Posterior vena cava (tissue), 2 donors: ENCODE results near the gene MCC. TPM values are rescaled to one million over a fixed set of nuclear protein-coding genes. Genes with fewer than 3 reads are reported as not detected.

Source experiments
- DNase-seq: peaks from one replicate; pipeline ENCODE4 v3.0.0-alpha.2; 2020; ENCODE audit warnings: low spot score
- intact Hi-C, 2 donors: fragments of 100-400 bp; cut with DNase I; formaldehyde crosslinking; loops; one replicate each; pipeline versions ENCODE4 v1.14.1 to v1.14.2; 2022 to 2023
- total RNA-seq, 2 donors: library from RNA; stranded (reverse); fragmentation: NEBNext Ultra II Directional; extraction: Animal tissue kit (Norgen Biotek cat#: 25700); gene quantifications; one replicate each; pipeline ENCODE4 v1.2.1, GENCODE V29; 2021
- donor health status: DM: yes; HTN: yes; CAD: no.
- donor health status: DM: yes; HTN: yes; CAD: no.

MCC gene
- total RNA-seq, 2 donors from 2014 or later: 12.3 to 14.6 TPM

DNA sequence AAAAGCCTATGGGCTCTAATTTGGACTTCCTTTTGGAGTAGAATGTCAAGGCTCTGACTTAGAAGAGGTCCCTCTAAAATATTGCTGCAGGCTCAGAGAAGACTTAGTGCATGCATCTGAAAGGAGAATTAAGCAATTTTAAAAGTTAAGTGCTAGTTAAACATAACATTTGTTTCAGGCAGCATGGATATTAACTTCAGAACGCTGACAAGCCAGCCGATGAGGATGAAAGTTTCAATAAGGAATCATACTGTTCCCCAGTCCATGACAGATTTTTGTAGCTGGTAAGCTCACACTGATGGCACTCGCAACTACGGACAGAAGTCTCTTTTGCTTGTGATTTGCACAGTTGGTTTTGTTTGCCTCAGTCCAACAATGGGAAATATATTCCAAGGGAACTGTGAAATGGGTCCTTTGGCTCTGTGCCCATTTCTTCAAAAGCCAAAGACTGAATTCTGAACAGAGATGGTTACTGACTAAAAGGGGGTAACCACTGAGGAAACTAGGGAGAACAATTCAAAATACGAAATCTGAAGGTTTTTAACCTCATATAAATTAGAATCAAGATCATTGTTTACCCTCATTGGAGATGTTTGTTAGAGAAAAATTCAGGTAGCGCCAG lies 464.1 kb downstream of the MCC start:
- no peak for DNase-seq
- intact Hi-C loops: no loop called here

DNA sequence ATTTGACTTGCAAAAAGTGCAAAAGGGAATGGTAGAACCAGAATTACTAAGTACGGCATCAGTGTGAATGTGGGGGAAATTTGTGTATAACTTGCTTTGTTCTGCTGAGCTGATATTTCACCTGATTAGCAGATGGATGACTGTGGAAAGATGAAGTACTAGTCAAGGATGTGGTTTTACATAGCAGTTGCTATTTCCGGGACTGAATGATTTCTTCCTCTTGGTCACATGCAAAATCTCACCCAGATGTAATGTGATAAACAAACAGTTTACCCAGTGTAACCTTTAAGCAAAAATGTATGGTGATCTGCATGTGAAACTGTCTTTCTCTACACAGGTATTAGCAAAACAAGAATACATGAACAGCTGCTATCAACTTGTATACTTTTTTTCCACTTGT lies 465.6 kb downstream of the MCC start:
- no peak for DNase-seq
- intact Hi-C loops: no loop called here

DNA sequence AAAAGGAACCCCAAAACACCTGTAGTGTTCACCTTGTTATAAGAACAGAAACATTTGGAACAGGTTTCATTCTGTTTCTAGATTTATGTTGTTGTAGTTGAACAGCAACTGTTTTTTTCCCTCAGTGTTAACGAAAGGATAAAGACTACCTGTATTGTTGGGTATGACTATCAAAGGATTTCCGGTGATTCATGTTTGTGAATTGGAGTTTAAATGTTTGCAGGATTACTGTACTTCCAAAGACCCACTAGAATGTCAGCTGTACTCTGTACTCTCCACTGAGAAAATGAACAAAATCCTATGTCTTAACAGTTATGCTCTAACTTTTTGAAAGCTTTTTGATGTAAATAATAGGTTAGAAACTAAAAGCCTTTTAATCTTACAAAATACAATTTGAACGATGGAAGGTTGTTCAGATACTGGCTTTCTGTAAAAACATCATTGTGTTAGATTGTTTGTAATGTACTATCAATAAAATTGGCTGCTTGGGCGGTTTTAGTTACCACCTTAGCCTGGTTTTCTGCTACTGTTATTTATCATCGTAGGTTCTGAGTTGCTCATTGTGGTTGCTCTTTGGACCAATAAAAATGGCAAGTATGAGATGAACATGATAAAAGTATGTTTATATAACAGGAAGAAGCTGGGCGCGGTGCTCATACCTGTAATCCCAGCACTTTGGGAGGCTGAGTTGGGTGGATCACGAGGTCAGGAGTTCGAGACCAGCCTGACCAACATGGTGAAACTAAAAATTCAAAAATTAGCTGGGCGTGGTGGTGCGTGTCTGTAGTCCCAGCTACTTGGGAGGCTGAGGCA lies 467.6 kb downstream of the MCC start:
- intact Hi-C loops: no loop called here
- no peak for DNase-seq

DNA sequence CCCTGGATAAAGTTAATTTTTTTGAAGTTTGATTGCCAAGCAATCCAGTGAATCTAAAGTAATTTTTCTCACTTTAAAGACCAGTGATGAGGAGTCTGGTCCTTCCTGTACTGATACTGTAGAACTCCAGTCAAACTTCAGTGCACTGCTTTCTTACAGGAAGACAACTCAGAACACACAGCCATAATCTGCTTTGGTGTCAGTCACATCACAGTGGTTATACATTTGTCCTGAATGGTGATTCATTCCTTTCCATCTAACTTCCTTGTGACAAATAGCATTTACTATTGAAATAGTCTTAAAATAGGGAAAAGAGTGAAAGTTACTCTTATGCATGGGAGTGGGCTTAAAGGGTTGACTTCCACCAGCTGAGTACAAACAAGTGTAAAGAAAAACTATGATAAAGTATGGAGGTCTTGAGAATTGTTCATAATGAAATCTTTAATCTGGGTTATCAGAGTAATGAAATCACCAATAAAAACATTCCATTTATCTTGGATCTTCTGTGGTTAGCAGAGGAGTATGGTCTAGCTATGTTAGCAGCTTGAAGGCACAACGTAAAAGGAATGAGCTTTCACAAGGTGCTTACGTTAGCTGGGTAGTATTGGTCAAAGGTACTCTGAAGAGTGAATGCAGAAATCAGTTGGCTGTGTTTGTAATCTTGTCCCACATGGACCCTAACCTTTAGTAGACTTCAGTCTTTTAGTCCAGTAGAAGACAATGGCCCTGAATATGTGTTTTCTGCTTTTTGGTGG lies 470.2 kb downstream of the MCC start:
- intact Hi-C loops: no loop called here
- no peak for DNase-seq

DNA sequence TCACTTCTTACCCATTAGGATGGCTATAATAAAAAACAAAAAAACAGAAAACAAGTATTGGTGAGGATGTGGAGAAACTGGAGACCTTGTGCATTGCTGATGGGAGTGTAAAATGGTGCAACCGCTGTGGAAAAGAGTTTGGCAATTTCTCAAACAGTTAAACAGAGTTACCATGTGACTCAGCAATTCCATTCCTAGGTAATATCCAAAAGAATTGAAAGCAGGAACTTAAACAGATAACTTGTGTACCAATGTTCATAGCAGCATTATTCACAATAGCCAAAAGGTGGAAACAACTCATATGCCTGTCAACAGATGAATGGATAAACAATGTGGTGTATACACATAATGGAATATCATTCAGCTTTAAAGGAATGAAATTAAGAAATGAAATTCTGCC lies 482.8 kb downstream of the MCC start:
- intact Hi-C loops: no loop called here
- no peak for DNase-seq

DNA sequence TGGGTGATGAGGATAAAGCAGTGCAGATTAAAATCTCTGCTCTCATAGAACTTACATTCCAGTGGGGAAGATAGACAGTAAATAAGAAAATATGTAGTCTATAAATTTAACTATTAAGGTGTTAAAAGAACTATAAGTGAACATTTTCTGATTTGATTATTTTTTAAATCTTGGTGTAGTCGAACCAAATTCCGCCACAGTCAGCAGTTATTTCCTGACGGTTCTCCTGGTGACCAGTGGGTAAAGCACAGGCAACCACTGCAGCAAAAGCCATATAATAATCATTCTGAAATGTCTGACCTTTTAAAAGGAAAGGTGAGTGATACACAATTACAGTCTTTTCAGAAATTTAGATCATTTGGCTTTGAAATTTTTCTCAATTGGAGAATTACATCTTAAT lies 484.5 kb downstream of the MCC start:
- intact Hi-C loops: loop anchor here in 1 of 2 donors (1.0 kb wide), 1 partner anchor 36 kb away; no protein-coding TSS in a partner anchor
- DNase-seq: no peak

DNA sequence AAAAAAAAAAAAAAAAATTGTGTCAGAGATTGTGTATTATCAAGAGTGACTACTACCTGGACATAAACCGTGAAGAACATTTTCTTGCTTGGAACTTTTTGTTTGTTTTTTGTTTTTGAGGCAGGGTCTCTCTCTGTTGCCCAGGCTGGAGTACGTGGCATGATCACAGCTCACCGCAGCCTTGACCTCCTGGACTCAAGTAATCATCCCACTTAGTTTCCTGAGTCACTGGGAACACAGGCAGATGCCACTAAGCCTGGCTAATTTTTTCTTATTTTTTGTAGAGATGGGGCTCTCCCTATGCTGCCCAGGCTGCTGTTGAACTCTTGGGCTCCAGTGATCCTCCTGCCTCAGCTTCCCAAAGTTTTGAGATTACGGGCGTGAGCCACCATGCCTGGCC lies 485.8 kb downstream of the MCC start:
- no peak for DNase-seq
- intact Hi-C loops: no loop called here

DNA sequence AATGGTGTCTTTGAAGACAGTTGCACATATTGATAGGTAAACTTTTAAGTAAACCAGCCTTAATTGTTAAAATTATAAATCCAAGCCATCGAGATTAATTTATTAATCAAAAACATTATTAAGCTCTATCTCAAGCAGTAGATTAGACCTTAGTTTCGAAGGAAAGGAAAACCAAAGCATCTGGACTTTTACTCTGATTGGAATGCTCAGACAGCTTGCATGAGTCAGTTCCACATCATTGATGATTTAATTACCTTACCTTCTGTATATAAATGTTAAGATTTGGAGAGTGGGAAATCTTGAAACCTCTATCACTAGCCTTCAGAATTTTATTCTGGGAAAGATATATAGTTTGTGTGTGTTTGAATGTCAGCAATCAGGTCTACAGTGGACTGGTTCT lies 487.8 kb downstream of the MCC start:
- intact Hi-C loops: no loop called here
- no peak for DNase-seq

DNA sequence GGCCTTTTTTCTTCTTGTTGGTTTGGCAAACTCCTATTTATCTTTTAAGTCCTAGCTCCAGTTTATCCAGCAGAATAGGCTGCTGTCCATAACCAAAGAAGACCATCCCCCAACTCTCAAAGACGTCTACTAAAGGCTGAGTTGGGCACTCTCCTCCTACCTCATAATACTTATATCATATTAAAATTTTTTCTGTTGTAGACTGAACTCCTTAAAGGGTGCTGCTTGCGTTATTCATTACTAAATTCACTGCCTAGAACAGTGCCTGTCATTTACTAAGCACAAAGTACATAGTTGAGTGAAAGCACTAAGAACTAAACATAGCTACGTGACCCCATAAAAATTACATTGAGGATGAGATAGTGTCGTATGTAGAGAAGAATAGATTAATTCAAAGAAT lies 490.0 kb downstream of the MCC start:
- intact Hi-C loops: loop anchor here (10.0 kb wide), 1 partner anchor 337 kb away; no protein-coding TSS in a partner anchor
- no peak for DNase-seq

DNA sequence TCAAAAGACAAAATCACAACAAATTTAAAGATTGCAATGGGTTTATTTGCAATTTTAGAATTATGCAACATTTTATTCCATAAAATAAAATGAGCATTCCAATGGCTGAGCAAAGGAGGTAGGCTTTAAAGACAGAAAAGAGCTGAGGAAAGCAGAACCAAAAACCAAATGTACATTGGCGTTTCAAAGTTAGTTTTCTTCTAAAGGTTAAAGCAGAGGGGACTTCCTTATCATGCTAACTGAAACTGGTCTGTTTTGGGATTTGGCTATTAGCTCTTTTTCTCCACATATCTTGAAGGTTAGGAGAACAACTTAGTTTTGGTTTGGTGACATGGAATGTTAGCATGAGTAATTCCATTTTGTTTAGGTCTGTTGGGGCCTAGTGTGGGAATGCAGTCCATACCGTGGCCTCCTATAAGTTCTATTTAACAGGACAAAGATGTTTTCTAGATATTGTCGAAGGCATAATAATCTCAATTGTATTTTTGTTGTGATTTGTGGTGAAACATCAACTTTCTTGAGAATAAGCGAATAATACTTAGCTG lies 491.4 kb downstream of the MCC start:
- intact Hi-C loops: loop anchor here (10.0 kb wide), 1 partner anchor 338 kb away; no protein-coding TSS in a partner anchor
- no peak for DNase-seq

DNA sequence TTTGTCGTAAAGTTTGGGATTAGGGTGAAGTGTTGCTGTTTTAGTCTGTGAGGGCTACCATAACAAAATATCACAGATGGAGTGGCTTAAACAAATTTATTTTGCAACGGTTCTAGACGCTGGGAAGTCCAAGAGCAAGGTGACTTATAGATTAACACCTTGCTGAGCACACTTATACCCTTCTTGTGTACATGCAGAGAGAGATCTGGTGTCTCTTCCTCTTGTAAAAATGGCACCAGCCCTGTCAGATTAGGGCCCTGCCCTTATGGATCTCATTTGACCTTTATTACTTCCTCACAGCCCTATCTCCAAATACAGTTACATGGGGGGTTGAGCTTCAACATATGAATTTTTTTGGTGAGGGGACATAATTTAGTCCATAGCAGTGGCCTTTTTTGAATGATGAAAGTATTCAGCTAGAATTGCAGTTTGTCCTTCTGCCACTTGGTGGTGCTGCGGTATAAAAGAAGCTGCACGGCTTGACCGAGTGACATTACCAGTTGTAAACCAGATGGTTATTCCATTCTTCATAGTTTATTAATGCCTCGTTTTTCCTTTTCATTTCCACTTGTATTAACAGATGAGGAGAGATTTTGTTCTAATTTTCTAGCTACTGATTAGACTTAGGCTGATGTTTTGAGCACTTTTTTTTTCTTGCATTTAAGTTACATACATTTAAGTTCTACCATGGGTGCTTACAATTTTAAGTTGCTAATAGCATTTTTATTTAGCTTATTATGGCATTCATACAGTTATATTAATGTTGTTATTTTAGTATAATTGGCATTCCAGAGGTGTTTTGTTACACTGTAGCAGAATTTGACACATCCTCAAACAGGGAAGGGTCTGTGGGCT lies 492.3 kb downstream of the MCC start:
- intact Hi-C loops: loop anchor here (10.0 kb wide), 1 partner anchor 339 kb away; no protein-coding TSS in a partner anchor
- peak; percentile 86 for DNase-seq

DNA sequence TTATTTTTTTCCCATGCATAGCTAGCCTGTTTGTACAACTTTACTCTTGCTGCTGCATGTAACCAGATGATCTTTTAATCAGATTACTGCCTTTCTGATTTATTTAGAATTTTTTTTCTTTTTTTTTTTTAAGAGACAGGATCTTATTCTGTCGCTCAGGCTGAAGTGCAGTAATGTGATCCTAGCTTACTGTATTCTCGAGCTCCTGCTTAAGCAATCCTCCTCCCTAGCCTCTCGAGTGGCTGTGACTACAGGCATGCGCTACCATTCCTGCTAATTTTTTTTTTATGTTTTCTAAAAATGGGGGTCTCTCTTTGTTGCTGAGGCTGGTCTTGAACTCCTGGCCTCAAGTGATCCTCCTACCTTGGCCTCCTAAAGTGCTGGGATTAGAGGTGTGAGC lies 502.0 kb downstream of the MCC start:
- intact Hi-C loops: no loop called here
- DNase-seq: no peak

DNA sequence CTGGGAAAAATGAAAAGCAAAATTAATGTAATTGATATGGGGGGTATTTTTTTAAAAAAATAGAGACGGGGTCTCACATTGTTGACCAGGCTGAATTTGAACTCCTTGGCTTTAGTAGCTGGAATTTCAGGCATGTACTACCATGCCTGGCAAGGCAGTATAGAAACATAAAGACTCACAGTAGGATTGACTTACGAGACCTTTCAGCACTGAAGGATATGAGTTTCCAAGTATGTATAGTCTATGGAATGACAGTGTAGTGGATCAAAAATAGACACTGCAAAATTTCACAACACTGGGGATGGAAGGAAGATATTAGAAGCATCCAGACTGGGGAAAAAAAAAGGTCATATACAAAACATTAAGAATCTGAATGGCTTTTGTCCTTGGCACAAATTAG lies 504.9 kb downstream of the MCC start:
- intact Hi-C loops: no loop called here
- no peak for DNase-seq

DNA sequence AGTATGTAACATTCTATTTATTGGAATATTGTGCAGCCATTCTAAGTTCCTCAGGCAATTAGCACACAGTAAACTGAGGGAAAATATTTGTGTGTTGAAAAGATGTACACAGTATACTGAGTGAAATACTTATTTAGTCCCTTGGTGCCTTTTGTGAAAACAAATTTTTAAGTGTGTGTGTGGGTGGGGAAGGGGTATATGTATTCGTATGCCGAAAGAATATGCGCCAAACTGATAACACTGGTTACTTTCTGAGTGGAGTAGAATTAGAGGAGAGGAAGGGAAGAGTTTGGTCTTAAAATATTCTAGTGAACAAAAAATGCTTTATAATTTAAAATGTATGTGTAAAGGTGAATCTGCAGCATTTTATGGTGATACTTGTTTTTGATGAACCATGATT lies 508.5 kb downstream of the MCC start:
- intact Hi-C loops: no loop called here
- no peak for DNase-seq

DNA sequence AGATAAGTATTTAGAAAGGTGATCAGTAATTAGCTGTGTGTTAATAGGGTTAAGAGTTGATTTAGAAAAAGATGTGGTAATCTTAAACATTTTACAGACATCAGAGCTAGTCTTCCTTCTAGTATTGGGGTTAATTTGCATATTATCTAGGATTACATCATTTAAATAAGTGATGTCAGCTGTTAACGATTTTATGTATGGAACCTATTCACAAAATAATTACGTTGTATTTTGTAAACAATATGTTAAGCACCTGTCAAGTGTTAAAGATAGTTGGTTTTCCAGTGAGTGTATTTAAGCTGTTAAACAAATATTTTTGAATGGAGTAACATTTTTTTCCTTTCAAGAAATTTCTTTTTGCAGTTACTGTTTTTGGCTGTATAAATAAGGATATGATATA lies 509.4 kb downstream of the MCC start:
- intact Hi-C loops: no loop called here
- DNase-seq: no peak

DNA sequence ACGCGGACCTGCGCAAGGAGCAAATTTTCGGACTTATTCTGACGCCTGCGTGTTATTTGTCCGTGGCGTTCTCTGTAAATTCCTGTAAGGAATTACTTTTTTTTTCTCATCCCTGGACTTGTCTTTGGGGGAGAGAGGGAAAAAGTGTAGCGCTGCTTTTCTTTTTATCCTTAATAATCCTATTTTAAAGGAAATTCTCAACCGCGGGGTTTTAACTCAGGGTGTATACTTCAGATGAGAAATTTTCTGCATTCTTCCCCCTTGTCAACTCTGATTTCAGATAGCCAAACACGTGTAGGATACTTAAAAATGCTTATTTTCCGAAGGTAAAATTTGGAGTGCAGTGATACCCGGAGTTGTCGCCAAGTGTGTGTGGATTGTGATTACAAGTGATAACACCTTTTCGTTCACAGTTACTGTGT lies 510.8 kb downstream of the MCC start:
- intact Hi-C loops: no loop called here
- DNase-seq: no peak

DNA sequence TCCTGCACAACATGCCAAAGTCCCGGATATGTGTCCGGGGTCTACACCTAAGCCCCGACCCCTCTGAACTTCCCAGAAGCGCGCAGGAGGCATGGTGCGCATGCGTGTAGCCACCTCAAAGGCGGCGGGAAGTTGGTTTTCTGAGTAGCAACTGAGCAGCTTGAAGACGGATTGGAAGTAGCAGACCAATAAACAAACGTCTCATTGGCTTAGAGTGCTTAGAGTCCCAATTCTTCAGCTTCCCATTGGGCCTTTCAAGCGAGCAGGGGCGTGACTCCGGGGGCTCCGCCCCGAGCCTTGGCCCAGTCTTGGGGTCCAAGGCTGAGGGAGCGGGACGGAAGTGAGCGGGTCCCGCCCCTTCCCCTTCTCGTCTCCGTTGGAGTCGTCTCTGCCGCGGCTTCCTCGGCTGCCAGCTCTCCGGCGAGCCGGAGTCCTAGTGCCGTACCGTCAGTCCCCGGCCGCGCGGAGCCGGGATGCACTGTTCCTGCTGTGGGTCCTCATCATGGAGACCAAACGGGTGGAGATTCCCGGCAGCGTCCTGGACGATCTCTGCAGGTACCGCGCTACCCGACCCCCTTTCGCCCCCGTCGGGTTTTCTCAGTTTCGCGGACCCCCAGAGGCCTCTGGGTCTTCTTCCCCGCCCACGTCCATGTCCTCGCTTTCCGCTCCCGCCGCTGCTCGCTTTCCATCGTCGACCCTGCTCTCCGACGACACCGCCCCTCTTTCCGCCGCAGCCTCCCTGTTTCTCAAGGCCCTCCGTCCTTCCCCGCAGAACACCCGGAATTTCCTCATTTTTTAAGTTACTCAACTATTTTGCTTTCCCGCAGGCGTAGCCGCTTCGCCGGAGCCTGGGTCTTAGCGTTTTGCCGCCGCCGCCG lies 511.6 kb downstream of the MCC start, which contains the start of gene DCP2:
Gene DCP2, plus strand, starts transcription at position 367 of the 878 bp plus-strand sequence. Its CDS starts 136 bp downstream, at position 503.
- DNase-seq: peak; percentile 98
- intact Hi-C loops: no loop called here
